ENCODE data around the gene GABBR2. TPM values are rescaled to one million over a fixed set of nuclear protein-coding genes. Genes with fewer than 3 reads are reported as not detected.

The GABBR2 gene
- total and polyA plus RNA-seq, 2 of the 8 experiments (the other 6 are each of a cell fraction or from before 2014, with no cell fraction given), result 0.50 to 1.2 TPM

- no peak for TF ChIP-seq FOSL1 (IDR thresholded peaks at IDR 0.05; ENCODE audit: insufficient read depth, low read depth, low read length)
- TF ChIP-seq SRF (IDR thresholded peaks at IDR 0.05; ENCODE audit: low read depth, low read length), result no peak
- no peak for TF ChIP-seq EZH2 (IDR thresholded peaks at IDR 0.05; ENCODE audit: low read depth, low read length, severe bottlenecking)
- no peak for TF ChIP-seq ATF2 (IDR thresholded peaks at IDR 0.05; ENCODE audit: low read length)
These were observed 4.3 kb upstream of the GABBR2 start (continued) for GRCh38 chr9:98712987-98713386.

All from H1 (cell line).